ENCODE data around the gene GRAMD1B.

Gene GRAMD1B

DNA sequence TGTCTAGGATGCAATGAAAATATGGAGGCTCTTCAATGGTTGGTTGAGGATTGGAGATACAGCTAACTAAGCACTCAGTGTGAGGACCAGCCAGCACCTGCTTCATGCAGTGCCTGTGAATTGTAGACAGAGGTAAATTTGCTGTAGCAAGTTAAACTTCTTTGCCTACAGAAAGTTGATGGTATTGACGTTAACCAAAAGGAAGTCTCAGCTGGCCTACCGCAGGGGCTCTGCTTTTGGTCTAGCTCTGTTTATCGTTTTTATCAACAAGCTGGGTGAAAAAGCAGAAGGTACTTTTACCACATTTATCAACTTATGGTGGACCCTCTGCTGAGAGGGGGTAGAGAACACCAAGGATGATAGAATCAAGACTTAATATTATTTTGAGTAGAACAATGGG is 51.6 kb downstream of the GRAMD1B start:
- intact Hi-C loops (cut with micrococcal nuclease): no loop called here
- Mint-ChIP-seq H3K9me3 (no peaks in the 10 kb centered on the region), H3K27me3 (no peaks in the 10 kb centered on the region), H3K4me1 (ENCODE audit: low read depth) (peaks cover 57% of the 10 kb centered on the region), H3K36me3 (ENCODE audit: low read depth) (no peaks in the 10 kb centered on the region), H3K4me3 (no peak overlapping the region), H3K27ac (no peak overlapping the region)

DNA sequence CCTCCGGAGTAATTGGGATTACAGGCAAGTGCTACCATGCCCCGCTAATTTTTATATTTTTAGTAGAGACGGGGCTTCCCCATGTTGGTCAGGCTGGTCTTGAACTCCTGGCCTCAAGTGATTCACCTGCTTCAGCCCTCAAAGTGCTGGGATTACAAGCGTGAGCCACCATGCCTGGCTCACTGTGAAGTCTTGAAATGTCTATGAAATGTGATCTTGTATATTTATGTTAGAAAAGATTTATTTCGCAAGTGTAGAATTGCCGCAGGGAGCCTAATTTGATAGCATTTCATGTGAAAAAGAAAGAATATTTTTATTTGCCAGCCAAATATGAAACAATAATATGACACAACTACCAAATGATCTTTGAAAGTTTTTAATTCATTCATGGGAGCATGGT is 52.1 kb downstream of the GRAMD1B start:
- H3K9me3 Mint-ChIP-seq: no peaks in the 10 kb centered on the region
- peaks cover 57% of the 10 kb centered on the region for H3K4me1 Mint-ChIP-seq (ENCODE audit: low read depth)
- no peak overlapping the region for H3K27ac Mint-ChIP-seq
- H3K4me3 Mint-ChIP-seq: no peak overlapping the region
- no peaks in the 10 kb centered on the region for H3K36me3 Mint-ChIP-seq (ENCODE audit: low read depth)
- intact Hi-C loops (cut with micrococcal nuclease): no loop called here
- no peaks in the 10 kb centered on the region for H3K27me3 Mint-ChIP-seq

DNA sequence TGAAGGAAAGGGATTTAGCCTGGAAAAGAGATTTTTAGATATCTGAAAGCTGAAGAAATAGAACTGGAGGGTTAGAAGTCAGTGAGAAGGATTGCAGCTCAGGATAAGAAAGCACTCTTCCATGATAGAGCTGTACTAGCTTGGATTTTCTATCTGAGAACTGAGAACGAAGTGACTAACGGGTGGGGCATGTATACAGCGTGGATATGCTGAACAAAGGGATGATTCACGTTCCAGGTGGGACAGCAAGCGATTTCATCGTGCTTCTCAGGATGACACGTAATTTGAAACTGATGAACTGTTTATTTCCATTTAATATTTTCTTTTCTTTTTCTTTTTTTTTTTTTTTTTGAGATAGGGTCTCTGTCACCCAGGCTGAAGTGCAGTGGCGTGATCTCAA is 53.0 kb downstream of the GRAMD1B start:
- H3K27me3 Mint-ChIP-seq: no peaks in the 10 kb centered on the region
- intact Hi-C loops (cut with micrococcal nuclease): no loop called here
- no peak overlapping the region for H3K4me3 Mint-ChIP-seq
- H3K27ac Mint-ChIP-seq: no peak overlapping the region
- peaks cover 51% of the 10 kb centered on the region for H3K4me1 Mint-ChIP-seq (ENCODE audit: low read depth)
- no peaks in the 10 kb centered on the region for H3K9me3 Mint-ChIP-seq
- no peaks in the 10 kb centered on the region for H3K36me3 Mint-ChIP-seq (ENCODE audit: low read depth)

DNA sequence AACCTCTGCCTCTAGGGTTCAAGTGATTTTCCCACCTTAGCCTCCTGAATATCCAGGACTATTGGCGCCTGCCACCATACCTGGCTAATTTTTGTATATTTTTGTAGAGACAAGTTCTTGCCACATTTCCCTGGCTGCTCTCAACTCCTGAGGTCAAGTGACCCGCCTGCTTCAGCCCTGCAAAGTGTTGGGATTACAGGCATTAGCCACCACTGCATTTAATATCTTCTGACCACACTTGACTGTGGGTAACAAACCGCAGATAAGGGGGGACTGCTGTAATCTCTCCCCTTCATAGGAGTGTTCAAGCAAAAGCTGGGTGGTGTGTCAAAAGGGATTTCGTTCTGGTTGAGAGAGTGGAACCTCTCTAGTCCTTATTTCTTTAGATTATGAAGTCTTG is 53.4 kb downstream of the GRAMD1B start:
- H3K4me3 Mint-ChIP-seq: no peak overlapping the region
- intact Hi-C loops (cut with micrococcal nuclease): no loop called here
- H3K27ac Mint-ChIP-seq: no peak overlapping the region
- peaks cover 47% of the 10 kb centered on the region for H3K4me1 Mint-ChIP-seq (ENCODE audit: low read depth)
- no peaks in the 10 kb centered on the region for H3K36me3 Mint-ChIP-seq (ENCODE audit: low read depth)
- no peaks in the 10 kb centered on the region for H3K27me3 Mint-ChIP-seq
- H3K9me3 Mint-ChIP-seq: no peaks in the 10 kb centered on the region

DNA sequence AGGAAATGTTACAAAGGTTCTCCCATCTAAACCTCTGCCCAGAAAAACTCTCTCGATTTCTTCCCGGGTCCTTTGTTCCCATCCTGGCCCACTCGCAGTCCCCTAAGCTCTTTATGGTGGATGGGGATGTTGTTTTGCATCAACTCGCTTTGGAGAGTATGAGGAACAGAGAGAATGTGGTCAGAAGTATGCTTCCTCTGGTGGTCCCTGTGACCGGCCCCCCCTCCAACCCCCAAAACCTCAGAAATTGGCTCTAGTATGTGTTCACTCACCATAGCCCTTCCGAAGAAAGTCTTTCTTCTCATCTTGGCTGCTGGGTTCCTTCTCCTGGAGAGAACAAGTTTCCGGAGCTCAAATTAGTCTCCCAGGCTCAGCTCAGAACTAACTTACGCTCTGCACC is 54.4 kb downstream of the GRAMD1B start:
- no peaks in the 10 kb centered on the region for H3K27me3 Mint-ChIP-seq
- H3K9me3 Mint-ChIP-seq: no peaks in the 10 kb centered on the region
- H3K4me1 Mint-ChIP-seq (ENCODE audit: low read depth): peaks cover 38% of the 10 kb centered on the region
- H3K36me3 Mint-ChIP-seq (ENCODE audit: low read depth): no peaks in the 10 kb centered on the region
- no peak overlapping the region for H3K27ac Mint-ChIP-seq
- intact Hi-C loops (cut with micrococcal nuclease): no loop called here
- H3K4me3 Mint-ChIP-seq: no peak overlapping the region

DNA sequence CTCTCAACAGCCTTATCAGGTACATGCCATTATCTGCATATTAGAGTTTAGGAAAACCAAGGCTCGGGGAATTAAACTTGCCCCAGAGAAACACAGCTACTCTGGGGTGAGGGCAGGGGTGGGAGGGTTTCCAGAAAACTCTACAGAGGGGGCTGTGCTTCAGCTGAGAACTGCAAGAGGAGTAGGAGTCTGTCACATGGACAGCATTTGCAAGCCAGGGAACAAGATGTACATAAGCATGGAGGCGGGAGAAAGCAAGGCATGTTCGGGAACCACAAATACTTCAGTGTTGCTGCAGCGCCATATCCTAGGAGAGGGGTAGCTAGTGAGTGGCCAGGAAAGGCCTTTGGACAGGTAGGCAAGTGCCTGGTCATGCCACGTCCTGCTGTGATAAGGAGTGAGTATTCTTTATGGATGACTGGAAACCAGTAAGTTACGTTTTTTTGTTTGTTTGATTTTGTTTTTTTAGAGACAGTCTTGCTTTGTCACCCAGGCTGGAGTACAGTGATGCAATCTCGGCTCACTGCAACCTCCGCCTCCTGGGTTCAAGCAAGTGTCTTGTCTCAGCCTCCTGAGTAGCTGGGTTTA is 57.2 kb downstream of the GRAMD1B start:
- Mint-ChIP-seq H3K9me3 (no peaks in the 10 kb centered on the region), H3K27ac (no peak overlapping the region), H3K4me3 (no peak overlapping the region), H3K36me3 (ENCODE audit: low read depth) (no peaks in the 10 kb centered on the region), H3K4me1 (ENCODE audit: low read depth) (peaks cover 20% of the 10 kb centered on the region), H3K27me3 (no peaks in the 10 kb centered on the region)
- intact Hi-C loops (cut with micrococcal nuclease): no loop called here

DNA sequence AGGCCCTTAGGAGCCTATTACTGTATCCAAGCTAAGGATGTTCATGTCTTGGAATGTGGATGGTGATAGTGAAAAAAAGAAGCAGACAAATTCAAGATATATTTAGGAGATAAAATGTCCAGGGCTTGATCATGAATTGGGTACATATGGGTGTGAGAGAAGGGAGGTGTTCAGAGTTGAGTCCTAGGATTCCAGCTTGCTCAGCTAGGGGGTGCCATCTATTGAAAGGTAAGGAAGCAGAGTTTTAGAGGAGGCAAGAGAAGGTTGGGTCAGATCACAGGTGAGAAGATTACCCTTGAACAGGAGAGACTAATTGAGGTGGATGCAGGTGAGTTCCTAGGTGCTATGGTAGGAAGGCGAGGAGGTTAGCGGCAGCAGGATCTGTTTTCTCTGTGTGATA is 60.5 kb downstream of the GRAMD1B start:
- H3K4me1 Mint-ChIP-seq (ENCODE audit: low read depth): peaks cover 5% of the 10 kb centered on the region
- H3K4me3 Mint-ChIP-seq: no peak overlapping the region
- intact Hi-C loops (cut with micrococcal nuclease): no loop called here
- H3K27ac Mint-ChIP-seq: no peak overlapping the region
- no peaks in the 10 kb centered on the region for H3K36me3 Mint-ChIP-seq (ENCODE audit: low read depth)
- H3K27me3 Mint-ChIP-seq: no peaks in the 10 kb centered on the region
- H3K9me3 Mint-ChIP-seq: no peaks in the 10 kb centered on the region

DNA sequence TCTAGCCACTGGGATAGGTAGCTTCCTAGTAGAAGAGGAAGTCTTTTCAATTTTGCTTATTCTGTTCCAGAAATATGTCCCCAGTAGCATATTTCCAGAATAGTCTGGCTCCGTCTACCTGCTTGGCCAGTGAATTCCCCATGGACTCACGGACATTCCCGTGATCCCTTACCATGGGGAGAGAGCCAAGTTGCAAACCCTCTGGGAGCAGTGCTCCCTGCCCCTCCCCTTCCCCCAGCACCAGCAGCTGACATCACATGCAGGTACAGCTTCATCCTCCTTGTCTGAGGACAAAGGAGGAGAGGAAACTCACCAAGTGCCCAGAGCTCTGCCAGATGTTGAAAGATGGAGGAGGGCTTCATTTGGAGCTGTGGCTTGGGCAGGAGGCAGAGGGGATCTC is 61.2 kb downstream of the GRAMD1B start:
- Mint-ChIP-seq H3K27me3 (no peaks in the 10 kb centered on the region), H3K4me3 (no peak overlapping the region), H3K36me3 (ENCODE audit: low read depth) (no peaks in the 10 kb centered on the region), H3K27ac (no peak overlapping the region), H3K9me3 (no peaks in the 10 kb centered on the region), H3K4me1 (ENCODE audit: low read depth) (peaks cover 5% of the 10 kb centered on the region)
- intact Hi-C loops (cut with micrococcal nuclease): no loop called here

DNA sequence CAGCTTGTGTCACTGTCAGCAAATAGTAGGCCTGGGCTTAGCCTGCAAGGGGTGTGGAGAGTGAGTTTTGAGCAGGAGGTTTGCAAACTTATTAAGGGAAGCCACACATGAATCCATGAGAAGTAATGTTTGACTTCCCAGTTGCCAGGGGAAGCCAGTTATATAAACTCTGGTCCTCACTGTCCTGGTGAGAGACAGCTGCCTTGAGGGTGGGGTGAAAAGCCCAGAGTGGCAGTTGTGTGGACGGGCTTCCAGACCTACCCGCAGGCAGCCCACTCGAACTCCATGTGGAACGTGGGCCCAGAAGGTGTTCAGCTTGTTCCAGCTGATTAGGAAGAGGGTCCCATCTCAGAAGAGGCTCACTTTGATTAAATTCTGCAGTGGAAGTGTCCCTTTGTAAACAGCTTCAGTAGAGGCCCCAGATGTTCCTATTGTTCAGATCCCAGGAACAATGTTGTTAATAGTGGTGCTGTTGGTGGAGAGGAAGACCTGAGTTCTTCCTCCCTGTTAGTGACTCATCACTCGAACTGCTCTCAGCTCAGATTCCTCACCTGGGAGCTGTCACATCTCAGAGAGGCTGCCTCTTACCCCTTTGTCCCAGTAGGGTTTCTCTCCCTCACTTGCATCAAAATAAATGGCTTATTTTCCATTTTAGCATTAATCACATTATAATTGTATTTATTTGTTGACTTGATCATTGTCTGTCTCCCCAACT is 63.4 kb downstream of the GRAMD1B start:
- H3K36me3 Mint-ChIP-seq (ENCODE audit: low read depth): no peaks in the 10 kb centered on the region
- H3K9me3 Mint-ChIP-seq: no peaks in the 10 kb centered on the region
- H3K27me3 Mint-ChIP-seq: no peaks in the 10 kb centered on the region
- no peak overlapping the region for H3K27ac Mint-ChIP-seq
- no peak overlapping the region for H3K4me3 Mint-ChIP-seq
- H3K4me1 Mint-ChIP-seq (ENCODE audit: low read depth): peaks cover 5% of the 10 kb centered on the region
- intact Hi-C loops (cut with micrococcal nuclease): no loop called here

DNA sequence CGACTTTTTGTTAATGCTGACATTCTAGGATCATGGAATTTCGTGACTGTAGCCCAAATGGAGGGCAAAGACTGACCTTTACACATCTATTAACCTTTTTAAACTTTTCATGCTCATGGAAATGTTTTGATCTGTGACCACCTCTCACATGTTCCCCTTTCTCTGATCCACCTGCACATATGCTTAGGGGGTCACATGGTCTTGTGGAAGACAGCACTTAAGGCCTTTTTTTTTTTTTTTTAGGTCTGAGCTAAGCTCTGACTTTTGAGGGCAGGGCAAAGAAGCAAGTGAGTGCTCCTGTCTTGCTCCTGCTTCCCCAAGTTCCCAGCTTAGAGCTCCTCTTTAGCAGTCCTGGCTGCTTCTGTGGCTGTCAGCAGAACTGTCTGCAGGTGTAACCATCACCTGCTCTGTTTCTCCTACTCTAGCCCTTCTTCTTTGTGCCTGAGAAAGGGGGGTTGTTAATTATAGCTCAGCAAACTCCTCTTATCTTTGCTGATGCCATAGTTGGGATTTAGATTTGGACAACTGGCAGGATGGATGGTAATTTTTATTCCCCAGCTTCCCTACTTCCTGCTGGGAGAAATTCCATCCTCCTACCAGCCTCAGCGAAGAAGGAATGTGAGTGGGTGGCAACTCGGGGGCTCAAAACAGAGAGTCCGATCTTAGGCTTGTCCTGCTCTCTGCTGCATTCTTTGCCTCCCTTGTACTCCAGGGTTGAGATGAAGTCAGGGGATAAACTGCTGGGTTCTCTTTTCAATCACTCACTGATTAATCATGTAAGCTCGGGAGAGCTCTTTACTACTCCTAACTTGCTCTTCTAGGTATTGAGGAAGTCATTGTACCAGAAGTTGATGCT is 64.4 kb downstream of the GRAMD1B start:
- Mint-ChIP-seq H3K9me3 (no peaks in the 10 kb centered on the region), H3K36me3 (ENCODE audit: low read depth) (no peaks in the 10 kb centered on the region), H3K27ac (no peak overlapping the region), H3K27me3 (no peaks in the 10 kb centered on the region), H3K4me1 (ENCODE audit: low read depth) (peaks cover 5% of the 10 kb centered on the region), H3K4me3 (no peak overlapping the region)
- intact Hi-C loops (cut with micrococcal nuclease): no loop called here

DNA sequence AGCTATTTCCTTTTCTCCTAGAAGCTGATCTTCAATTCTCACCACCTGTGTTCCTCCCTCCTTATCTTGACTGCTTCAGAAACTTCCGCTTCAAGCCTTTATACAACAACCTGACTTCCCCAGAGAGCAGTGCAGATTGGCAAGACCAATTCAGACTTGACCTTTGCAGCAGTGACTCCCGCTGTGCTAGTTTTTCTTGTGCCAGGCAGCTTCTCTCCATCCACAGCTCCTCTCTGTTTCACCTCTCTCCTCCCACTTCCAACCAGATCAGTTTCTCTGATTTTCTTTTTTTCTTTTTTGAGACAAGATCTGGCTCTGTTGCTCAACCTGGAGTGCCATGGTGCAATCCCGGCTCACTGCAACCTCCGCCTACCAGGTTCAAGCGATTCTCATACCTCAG is 74.3 kb downstream of the GRAMD1B start:
- intact Hi-C loops (cut with micrococcal nuclease): no loop called here
- Mint-ChIP-seq H3K9me3 (no peaks in the 10 kb centered on the region), H3K27ac (no peak overlapping the region), H3K36me3 (ENCODE audit: low read depth) (no peaks in the 10 kb centered on the region), H3K4me1 (ENCODE audit: low read depth) (peaks cover 19% of the 10 kb centered on the region), H3K27me3 (no peaks in the 10 kb centered on the region), H3K4me3 (no peak overlapping the region)

DNA sequence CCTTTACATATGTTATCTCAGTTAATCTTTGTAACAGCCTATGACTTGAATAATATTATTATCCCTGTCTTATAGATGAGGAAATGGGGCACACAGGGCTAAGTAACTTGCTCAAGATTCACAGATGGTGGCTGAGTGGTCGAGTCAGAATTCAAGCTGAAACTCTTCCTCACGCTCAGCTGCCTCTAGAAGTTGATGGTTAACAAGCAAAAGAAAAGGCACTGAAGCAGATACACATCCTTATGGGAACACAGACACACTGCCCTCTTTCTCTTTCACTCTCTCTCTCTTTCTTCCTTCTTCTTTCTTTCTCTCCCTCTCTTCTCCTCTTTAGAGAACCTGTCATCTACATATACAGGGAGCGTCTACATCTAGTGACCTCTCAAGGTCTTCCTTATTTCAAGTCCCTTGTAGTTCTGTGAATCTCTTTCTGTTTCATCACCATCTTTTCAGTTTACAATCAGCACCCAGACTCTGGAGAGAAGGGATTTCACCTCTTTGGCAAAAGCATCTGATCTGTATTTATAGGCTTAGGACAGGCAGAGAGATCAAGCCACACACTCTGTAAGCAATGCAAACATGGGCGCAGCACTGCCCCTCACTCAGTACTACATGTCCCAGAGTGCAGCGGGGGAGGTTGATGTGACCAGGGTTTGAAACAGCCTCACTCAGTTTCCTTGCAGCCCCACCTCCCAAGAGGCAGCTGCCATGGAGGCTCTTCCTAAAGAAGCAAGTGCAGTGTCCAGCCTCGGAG is 75.7 kb downstream of the GRAMD1B start:
- H3K9me3 Mint-ChIP-seq: no peaks in the 10 kb centered on the region
- H3K4me3 Mint-ChIP-seq: no peak overlapping the region
- intact Hi-C loops (cut with micrococcal nuclease): no loop called here
- no peaks in the 10 kb centered on the region for H3K27me3 Mint-ChIP-seq
- H3K4me1 Mint-ChIP-seq (ENCODE audit: low read depth): peaks cover 20% of the 10 kb centered on the region
- no peaks in the 10 kb centered on the region for H3K36me3 Mint-ChIP-seq (ENCODE audit: low read depth)
- no peak overlapping the region for H3K27ac Mint-ChIP-seq

DNA sequence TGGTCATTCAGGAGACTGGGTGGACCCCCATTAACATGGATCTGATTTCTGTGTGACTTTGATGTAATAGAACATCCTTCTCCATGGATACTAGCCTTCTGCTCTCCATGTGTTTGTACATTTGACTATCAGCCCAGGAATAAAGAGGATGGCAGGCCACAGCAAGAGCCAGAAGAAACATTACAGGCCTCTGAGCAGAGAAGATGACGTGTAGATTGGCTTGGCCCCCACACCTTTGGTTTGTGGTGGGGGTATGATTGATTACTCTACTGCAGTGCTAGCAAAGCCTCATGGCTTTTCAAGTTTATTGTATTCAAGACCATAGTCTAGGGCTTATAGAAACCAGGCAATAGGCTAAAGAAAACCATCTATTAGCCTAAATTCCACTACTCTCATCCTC is 77.0 kb downstream of the GRAMD1B start:
- intact Hi-C loops (cut with micrococcal nuclease): no loop called here
- Mint-ChIP-seq H3K4me1 (ENCODE audit: low read depth) (peaks cover 26% of the 10 kb centered on the region), H3K9me3 (no peaks in the 10 kb centered on the region)

More for the DNA sequence above, 77.0 kb downstream of the GRAMD1B start:
- Mint-ChIP-seq H3K27me3 (no peaks in the 10 kb centered on the region), H3K4me3 (no peak overlapping the region), H3K36me3 (ENCODE audit: low read depth) (no peaks in the 10 kb centered on the region), H3K27ac (no peak overlapping the region)
